ENCODE data around the gene TAC3.
"Not testable (repeated sequence)": the region's sequence is repeated elsewhere in the genome, so short reads cannot be mapped to it uniquely, and the experiment has no call there.

Gene TAC3

DNA sequence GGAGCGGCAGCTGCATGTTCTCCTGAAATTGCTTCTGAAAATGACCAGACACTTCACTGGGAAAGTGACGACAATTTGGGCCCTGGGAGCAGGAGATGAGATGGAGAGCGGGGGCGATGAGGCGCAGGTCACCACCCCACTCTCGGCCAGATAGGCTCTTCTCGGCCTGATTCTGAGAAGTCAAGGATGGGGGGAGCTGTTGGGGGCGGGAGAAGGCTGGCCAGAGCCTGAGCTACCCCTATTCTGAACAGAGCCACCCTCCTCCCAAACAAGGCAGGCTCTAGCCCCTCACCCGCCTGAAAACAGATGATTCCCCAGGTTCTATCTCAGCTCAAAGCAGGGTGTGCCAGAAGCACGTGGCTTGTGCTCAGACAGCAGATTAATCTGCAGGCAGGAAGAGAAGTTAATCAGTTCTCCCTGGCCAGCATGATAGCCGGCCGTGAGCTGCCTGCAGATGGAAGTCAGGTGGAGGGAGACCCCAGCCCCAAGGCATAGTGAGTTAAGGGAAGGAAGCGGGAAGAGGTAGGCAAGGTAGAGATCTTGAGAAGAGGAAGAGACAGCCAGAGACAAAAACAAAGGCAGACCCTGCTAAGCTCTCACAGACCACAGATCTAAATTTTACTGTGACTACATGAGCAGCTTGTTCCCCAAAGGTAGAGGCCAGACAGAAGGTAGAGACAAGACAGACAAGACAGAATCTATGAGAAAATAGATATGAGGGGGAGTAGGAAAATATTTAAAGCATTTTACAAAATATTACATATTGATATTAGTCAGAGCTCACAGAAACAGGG lies 10.9 kb upstream of the TAC3 start:
- no peak for DNase-seq (ENCODE audit: low read depth in 2 of 2)
- H3K4me3 ChIP-seq (replicated peaks in 1 of 2; ENCODE audit: low read depth in 2 of 2, low read length in 2 of 2), result no peak overlapping the region
- TF ChIP-seq, protein P1, sequence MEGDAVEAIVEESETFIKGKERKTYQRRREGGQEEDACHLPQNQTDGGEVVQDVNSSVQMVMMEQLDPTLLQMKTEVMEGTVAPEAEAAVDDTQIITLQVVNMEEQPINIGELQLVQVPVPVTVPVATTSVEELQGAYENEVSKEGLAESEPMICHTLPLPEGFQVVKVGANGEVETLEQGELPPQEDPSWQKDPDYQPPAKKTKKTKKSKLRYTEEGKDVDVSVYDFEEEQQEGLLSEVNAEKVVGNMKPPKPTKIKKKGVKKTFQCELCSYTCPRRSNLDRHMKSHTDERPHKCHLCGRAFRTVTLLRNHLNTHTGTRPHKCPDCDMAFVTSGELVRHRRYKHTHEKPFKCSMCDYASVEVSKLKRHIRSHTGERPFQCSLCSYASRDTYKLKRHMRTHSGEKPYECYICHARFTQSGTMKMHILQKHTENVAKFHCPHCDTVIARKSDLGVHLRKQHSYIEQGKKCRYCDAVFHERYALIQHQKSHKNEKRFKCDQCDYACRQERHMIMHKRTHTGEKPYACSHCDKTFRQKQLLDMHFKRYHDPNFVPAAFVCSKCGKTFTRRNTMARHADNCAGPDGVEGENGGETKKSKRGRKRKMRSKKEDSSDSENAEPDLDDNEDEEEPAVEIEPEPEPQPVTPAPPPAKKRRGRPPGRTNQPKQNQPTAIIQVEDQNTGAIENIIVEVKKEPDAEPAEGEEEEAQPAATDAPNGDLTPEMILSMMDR (IDR thresholded peaks at IDR 0.05; ENCODE audit: low read depth, low read length), result no peak

DNA sequence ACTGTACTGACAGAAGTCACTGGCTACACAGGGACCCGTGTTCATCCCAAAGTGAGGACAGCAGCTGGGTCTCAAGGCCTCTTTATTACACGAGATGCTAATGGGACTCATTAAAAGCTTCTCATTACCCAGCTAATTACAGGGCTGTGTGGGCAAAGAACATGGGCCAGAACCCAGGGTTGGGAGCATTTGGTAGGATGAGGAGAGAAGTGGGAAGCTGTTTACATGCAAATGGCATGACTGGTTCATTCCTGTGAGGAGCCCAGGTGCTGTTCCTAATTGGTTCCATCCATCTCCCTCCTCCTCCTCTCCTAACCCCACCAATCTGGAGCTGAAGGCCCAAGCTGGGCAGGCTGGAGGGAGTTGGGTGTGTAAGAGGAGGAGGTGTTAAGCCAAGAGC lies 8.9 kb upstream of the TAC3 start:
- TF ChIP-seq, protein P1 (IDR thresholded peaks at IDR 0.05; ENCODE audit: low read depth, low read length), result no peak
- H3K4me3 ChIP-seq (replicated peaks in 1 of 2; ENCODE audit: low read depth in 2 of 2, low read length in 2 of 2), result no peak overlapping the region
- no peak for DNase-seq (ENCODE audit: low read depth in 2 of 2)

GRCh38 chr12:57022324-57022723 lies 6.0 kb upstream of the TAC3 start:
- not testable (repeated sequence) for H3K4me3 ChIP-seq (replicated peaks in 1 of 2; ENCODE audit: low read depth in 2 of 2, low read length in 2 of 2); DNase-seq (ENCODE audit: low read depth in 2 of 2)

- no peak overlapping the region for H3K4me3 ChIP-seq (replicated peaks in 1 of 2; ENCODE audit: low read depth in 2 of 2, low read length in 2 of 2)
- TF ChIP-seq, protein P1 (IDR thresholded peaks at IDR 0.05; ENCODE audit: low read depth, low read length), result no peak
- no peak for DNase-seq (ENCODE audit: low read depth in 2 of 2)
These were observed 3.8 kb upstream of the TAC3 start for GRCh38 chr12:57019983-57020719.

GRCh38 chr12:57018906-57019305 lies 2.6 kb upstream of the TAC3 start:
- H3K4me3 ChIP-seq (replicated peaks in 1 of 2; ENCODE audit: low read depth in 2 of 2, low read length in 2 of 2), result no peak overlapping the region
- TF ChIP-seq, protein P1 (IDR thresholded peaks at IDR 0.05; ENCODE audit: low read depth, low read length), result no peak
- DNase-seq (ENCODE audit: low read depth in 2 of 2), result no peak

GRCh38 chr12:57018353-57018752 lies 2.0 kb upstream of the TAC3 start:
- not testable (repeated sequence) for H3K4me3 ChIP-seq (replicated peaks in 1 of 2; ENCODE audit: low read depth in 2 of 2, low read length in 2 of 2); DNase-seq (ENCODE audit: low read depth in 2 of 2)

DNA sequence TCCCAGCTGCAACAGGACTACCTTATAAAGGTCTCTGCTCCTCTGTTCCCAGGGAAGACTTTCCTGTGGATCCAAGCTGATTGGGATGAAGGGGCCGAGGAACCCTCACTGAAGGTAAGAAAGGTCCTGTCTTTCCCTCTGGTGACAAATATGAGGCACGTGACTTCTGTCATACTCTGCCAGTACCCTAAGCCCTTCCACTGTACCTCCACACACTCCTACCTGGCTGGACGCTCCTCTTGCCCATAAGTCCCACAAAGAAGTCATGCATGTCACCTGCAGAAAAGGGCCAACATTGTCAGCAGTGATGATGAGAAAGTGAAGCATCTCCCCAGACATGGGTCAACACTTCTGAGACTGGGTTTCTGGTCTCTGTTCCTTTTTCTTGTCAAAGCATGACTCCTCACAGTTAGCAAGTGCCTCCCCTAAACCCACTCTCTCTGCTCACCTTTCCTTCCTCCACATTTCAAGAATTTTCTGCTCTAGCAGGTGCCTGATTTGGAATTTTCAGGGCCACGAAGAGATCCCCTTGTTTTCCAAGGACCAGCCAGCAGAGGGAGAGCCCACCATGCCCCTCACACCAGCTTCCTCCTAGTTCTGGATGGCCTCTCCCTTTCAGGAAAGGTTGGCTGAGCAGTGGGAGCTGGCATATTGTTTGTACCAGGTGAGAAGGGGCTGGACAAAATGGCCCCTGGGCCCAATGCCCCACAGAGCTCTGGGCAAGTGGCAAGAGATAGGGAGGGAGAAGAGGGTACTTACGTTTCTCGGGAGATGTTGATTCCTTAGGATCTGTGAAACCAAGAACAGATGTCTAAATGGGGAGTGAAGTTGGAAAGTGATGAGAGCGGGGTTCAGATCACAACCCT lies 3.5 kb downstream of the TAC3 start:
- TF ChIP-seq, protein P1 (IDR thresholded peaks at IDR 0.05; ENCODE audit: low read depth, low read length), result no peak
- DNase-seq (ENCODE audit: low read depth in 2 of 2), result no peak
- H3K4me3 ChIP-seq (replicated peaks in 1 of 2; ENCODE audit: low read depth in 2 of 2, low read length in 2 of 2), result no peak overlapping the region

All from cardiac fibroblast (primary cell).